ENCODE measurements around the gene ELP4. TPM values are rescaled to one million over a fixed set of nuclear protein-coding genes. Genes with fewer than 3 reads are reported as not detected.

Gene ELP4
- total RNA-seq, 1 experiment from 2014 or later = 21.4 TPM

- POLR2A ChIA-PET = no interaction called here
- no peaks in the 10 kb centered on the region for H3K4me1 ChIP-seq (ENCODE audit: control insufficient read depth in 1 of 2, insufficient read depth in 2 of 2, low read length in 2 of 2)
These were observed 110.4 kb downstream of the ELP4 start for GRCh38 chr11:31619980-31620379.

GRCh38 chr11:31620434-31620833 is 110.9 kb downstream of the ELP4 start:
- H3K9me3 ChIP-seq (ENCODE audit: control insufficient read depth in 1 of 2, insufficient read depth in 1 of 2, low read depth in 1 of 2, low read length in 2 of 2) = no peaks in the 10 kb centered on the region
- H3K27ac ChIP-seq (ENCODE audit: low read depth, low read length) = no peak overlapping the region
- ChIA-PET RAD21 (ENCODE audit: low non-redundant PET in 1 of 2, low total read pairs in 2 of 2, uncharacterized antibody in 2 of 2, unreplicated experiment in 2 of 2) (no interaction called here), CTCF (no interaction called here), POLR2A (no interaction called here)
- H4K20me1 ChIP-seq (ENCODE audit: insufficient read depth) = 0 out of 2 replicates have a peak, but pooled peaks cover 3% of the 10 kb centered on the region
- H3K36me3 ChIP-seq (ENCODE audit: control insufficient read depth in 1 of 2, insufficient read depth in 2 of 2, low read length in 2 of 2) = no peaks in the 10 kb centered on the region
- no peak overlapping the region for H3K4me3 ChIP-seq (replicated peaks in 1 of 2; ENCODE audit: low read depth in 1 of 2, low read length in 2 of 2)
- TF ChIP-seq POLR2AphosphoS5 (IDR thresholded peaks at IDR 0.05; ENCODE audit: low read depth, low read length) (no peak), SP1 (IDR thresholded peaks at IDR 0.05; ENCODE audit: low read depth) (no peak), EZH2 (IDR thresholded peaks at IDR 0.05) (no peak), EGR1 (IDR thresholded peaks at IDR 0.05; ENCODE audit: low read depth) (no peak), ZNF274 (IDR thresholded peaks at IDR 0.05; ENCODE audit: low read depth, low read length) (no peak), ELF1 (IDR thresholded peaks at IDR 0.05; ENCODE audit: borderline replicate concordance, low read depth) (no peak)
- no peak overlapping the region for H3K9ac ChIP-seq (ENCODE audit: low read length)
- H3K9me2 ChIP-seq (ENCODE audit: insufficient read depth) = no peaks in the 10 kb centered on the region
- intact Hi-C loops (cut with micrococcal nuclease) = no loop called here
- no peaks in the 10 kb centered on the region for H3K79me2 ChIP-seq (ENCODE audit: insufficient read depth, low read length)
- ATAC-seq (no peak), DNase-seq (ENCODE audit: low read depth, low spot score) (no peak)
- H3K27me3 ChIP-seq (ENCODE audit: insufficient read depth, low read length) = no peaks in the 10 kb centered on the region
- H3K4me2 ChIP-seq (ENCODE audit: low read length) = no peak overlapping the region
- BruUV-seq (replicated peaks) = no TSS peak
- no peaks in the 10 kb centered on the region for H3K4me1 ChIP-seq (ENCODE audit: control insufficient read depth in 1 of 2, insufficient read depth in 2 of 2, low read length in 2 of 2)
- H2AFZ ChIP-seq (ENCODE audit: low read depth, low read length, poor library complexity, severe bottlenecking) = no peak overlapping the region

More at GRCh38 chr11:31619980-31620379, 110.4 kb downstream of the ELP4 start:
- intact Hi-C loops (cut with micrococcal nuclease) = no loop called here
- TF ChIP-seq CEBPB (IDR thresholded peaks at IDR 0.05; ENCODE audit: low read depth) = no peak
- no peak for TF ChIP-seq ELF1 (IDR thresholded peaks at IDR 0.05; ENCODE audit: borderline replicate concordance, low read depth)
- no peak for TF ChIP-seq FOSL1 (IDR thresholded peaks at IDR 0.05; ENCODE audit: low read depth)
- TF ChIP-seq JUND (IDR thresholded peaks at IDR 0.05) = no peak
- no peak for TF ChIP-seq ZNF274 (IDR thresholded peaks at IDR 0.05; ENCODE audit: low read depth, low read length)
- no peak for ATAC-seq
- CTCF ChIA-PET = no interaction called here
- Histone ChIP-seq H3K4me3 (replicated peaks in 1 of 2; ENCODE audit: low read depth in 1 of 2, low read length in 2 of 2) (no peak overlapping the region), H3K9me3 (ENCODE audit: control insufficient read depth in 1 of 2, insufficient read depth in 1 of 2, low read depth in 1 of 2, low read length in 2 of 2) (no peaks in the 10 kb centered on the region), H3K27me3 (ENCODE audit: insufficient read depth, low read length) (no peaks in the 10 kb centered on the region), H4K20me1 (ENCODE audit: insufficient read depth) (0 out of 2 replicates have a peak, but pooled peaks cover 3% of the 10 kb centered on the region), H3K27ac (ENCODE audit: low read depth, low read length) (no peak overlapping the region), H3K9ac (ENCODE audit: low read length) (no peak overlapping the region), H3K4me2 (ENCODE audit: low read length) (no peak overlapping the region), H3K36me3 (ENCODE audit: control insufficient read depth in 1 of 2, insufficient read depth in 2 of 2, low read length in 2 of 2) (no peaks in the 10 kb centered on the region), H3K79me2 (ENCODE audit: insufficient read depth, low read length) (no peaks in the 10 kb centered on the region), H3K9me2 (ENCODE audit: insufficient read depth) (no peaks in the 10 kb centered on the region), H2AFZ (ENCODE audit: low read depth, low read length, poor library complexity, severe bottlenecking) (no peak overlapping the region)
- RAD21 ChIA-PET (ENCODE audit: low non-redundant PET in 1 of 2, low total read pairs in 2 of 2, uncharacterized antibody in 2 of 2, unreplicated experiment in 2 of 2) = no interaction called here
- DNase-seq (ENCODE audit: low read depth, low spot score) = no peak
- BruUV-seq (replicated peaks) = no TSS peak

All from HCT116 (cell line).